Spleen (tissue), 11 donors: ENCODE measurements around the gene KLK14. TPM values are rescaled to one million over a fixed set of nuclear protein-coding genes. Genes with fewer than 3 reads are reported as not detected.

Experiments
- DNase-seq: peaks from one replicate; pipeline ENCODE4 v3.0.0-alpha.2; 2020
- H3K27ac ChIP-seq, 8 donors: fragments of 200-600 bp; sonication (generic) in 7 of 8; 1 replicate in 4 of 8; 2 replicates in 4 of 8; pipeline versions ENCODE4 v1.5.0 to v1.8.0; 2016 to 2021; ENCODE audit warnings: inconsistent platforms in 4 of 8, mild to moderate bottlenecking in 4 of 8, moderate library complexity in 1 of 8
- H3K27me3 ChIP-seq, 7 donors: fragments of 200-600 bp; sonication (generic) in 6 of 7; replicated peaks in 1 of 7; 1 replicate in 4 of 7; 2 replicates in 3 of 7; pipeline versions ENCODE4 v1.5.0 to v1.8.0; 2016 to 2021; ENCODE audit warnings: inconsistent platforms in 3 of 7, mild to moderate bottlenecking in 1 of 7
- H3K36me3 ChIP-seq, 6 donors: fragments of 200-600 bp; sonication (generic) in 5 of 6; 1 replicate in 4 of 6; 2 replicates in 2 of 6; pipeline versions ENCODE4 v1.5.0 to v1.8.0; 2016 to 2021; ENCODE audit warnings: inconsistent platforms in 2 of 6
- H3K4me1 ChIP-seq, 6 donors: fragments of 200-600 bp; sonication (generic) in 5 of 6; 1 replicate in 3 of 6; 2 replicates in 3 of 6; pipeline versions ENCODE4 v1.5.0 to v1.8.0; 2016 to 2021; ENCODE audit warnings: inconsistent platforms in 3 of 6
- H3K4me3 ChIP-seq, 8 donors: fragments of 200-600 bp; sonication (generic) in 7 of 8; 1 replicate in 4 of 8; 2 replicates in 4 of 8; pipeline versions ENCODE4 v1.5.0 to v1.8.0; 2016 to 2021; ENCODE audit warnings: inconsistent platforms in 4 of 8, mild to moderate bottlenecking in 4 of 8, moderate library complexity in 2 of 8
- H3K9me3 ChIP-seq, 8 donors: fragments of 200-600 bp; sonication (generic) in 7 of 8; 1 replicate in 4 of 8; 2 replicates in 4 of 8; pipeline versions ENCODE4 v1.5.0 to v1.8.0; 2016 to 2021; ENCODE audit warnings: inconsistent platforms in 4 of 8
- CTCF ChIP-seq, 11 experiments: fragments of 200-600 bp in 7 of 11; fragments of 450-650 bp in 4 of 11; sonication (generic) in 4 of 11; IDR thresholded peaks in 8 of 11; conservative IDR thresholded peaks in 3 of 11; 1 replicate in 7 of 11; 2 replicates in 4 of 11; pipeline versions ENCODE4 v1.4.0 to v1.8.0; 2016 to 2021; ENCODE audit warnings: antibody characterized with exemption in 11 of 11, inconsistent platforms in 4 of 11, mild to moderate bottlenecking in 1 of 11
- POLR2A ChIP-seq, 3 donors: fragments of 450-650 bp; IDR thresholded peaks; one replicate each; pipeline ENCODE4 v1.5.1; 2017; ENCODE audit warnings: antibody characterized with exemption in 3 of 3, mild to moderate bottlenecking in 1 of 3
- POLR2AphosphoS5 ChIP-seq, 3 donors: sonication (generic); formaldehyde crosslinking; IDR thresholded peaks; one replicate each; pipeline ENCODE4 v1.5.1; 2017; ENCODE audit warnings: antibody characterized with exemption in 3 of 3
- WGBS, 5 donors: extraction: QIAGEN DNeasy Blood & Tissue Kit in 3 of 5; methylation state at CpG; one replicate each; pipeline versions ENCODE4 v1.1.5 to v1.1.7; 2013 to 2018; 5-methylcytosine and 5-hydroxymethylcytosine counted together
- intact Hi-C: fragments of 100-400 bp; cut with DNase I; formaldehyde crosslinking; loops from one replicate; pipeline ENCODE4 v1.15.0; 2023; ENCODE audit warnings: low total_unique reads
- polyA plus RNA-seq, 3 donors: library from polyadenylated mRNA; stranded (reverse); fragments of 200-250 nt; gene quantifications; one replicate each; pipeline ENCODE4 v1.2.1, GENCODE V29; 2013
- total RNA-seq, 7 donors: library from RNA; depleted of rRNA in 3 of 7; stranded (reverse); fragments of >200 nt in 3 of 7; fragmentation: NEBNext Ultra II Directional in 4 of 7; extraction: Animal tissue kit (Norgen Biotek cat#: 25700) in 4 of 7; gene quantifications; one replicate each; pipeline versions ENCODE4 v1.1.0 to v1.2.1, GENCODE V29; 2016 to 2021
- donor health status: healthy with polysubstance abuse.
- donor health status: DM: no; HTN: no; CAD: no; lungs with moderate emphysema.
- donor health status: DM: no; HTN: no; CAD: no.
- donor health status: Bipolar disorder and iron deficiency.
- donor health status: healthy.
- donor health status: DM: no; HTN: no; CAD: no.
- donor health status: DM: yes; HTN: yes; CAD: no.

KLK14 gene
- total and polyA plus RNA-seq, 10 donors: 0.12 to 0.63 (median 0.33) TPM; not detected in 5

GRCh38 chr19:51086153-51086850 is 3.6 kb upstream of the KLK14 start:
- no peaks in the 10 kb centered on the region for H3K9me3 ChIP-seq
- H3K4me3 ChIP-seq: no peak overlapping the region
- H3K36me3 ChIP-seq: no peaks in the 10 kb centered on the region
- peaks cover 0 to 18% (median 0%) of the 10 kb centered on the region in 7 donors for H3K27me3 ChIP-seq
- DNase-seq: no peak
- no peak for TF ChIP-seq POLR2AphosphoS5 (IDR thresholded peaks at IDR 0.05)
- TF ChIP-seq POLR2A (IDR thresholded peaks at IDR 0.05): no peak
- no peak for TF ChIP-seq CTCF (IDR thresholded peaks at IDR 0.05 in 8 of 11, conservative IDR thresholded peaks at IDR 0.05 in 3 of 11)
- H3K27ac ChIP-seq: no peak overlapping the region
- intact Hi-C loops: no loop called here
- WGBS, 5 donors: 85 to 88% (median 87%) methylated on average over 18 of the region's 18 CpGs
- no peaks in the 10 kb centered on the region for H3K4me1 ChIP-seq

- no peak overlapping the region for H3K4me3 ChIP-seq
- 79 to 87% (median 83%) methylated on average over 7 of the region's 7 CpGs for WGBS, 5 donors
- intact Hi-C loops: no loop called here
- no peaks in the 10 kb centered on the region for H3K36me3 ChIP-seq
- no peak for DNase-seq
- TF ChIP-seq POLR2A (IDR thresholded peaks at IDR 0.05): no peak
- no peak for TF ChIP-seq POLR2AphosphoS5 (IDR thresholded peaks at IDR 0.05)
- TF ChIP-seq CTCF (IDR thresholded peaks at IDR 0.05 in 8 of 11, conservative IDR thresholded peaks at IDR 0.05 in 3 of 11): no peak
- H3K9me3 ChIP-seq: no peaks in the 10 kb centered on the region
- no peak overlapping the region for H3K27ac ChIP-seq
- H3K27me3 ChIP-seq: peaks cover 0 to 18% (median 0%) of the 10 kb centered on the region in 7 donors
- H3K4me1 ChIP-seq: no peaks in the 10 kb centered on the region
These were observed 1.8 kb upstream of the KLK14 start for GRCh38 chr19:51084505-51084904.

GRCh38 chr19:51083783-51084182 is 1.1 kb upstream of the KLK14 start:
- Histone ChIP-seq H3K36me3 (no peaks in the 10 kb centered on the region), H3K27me3 (peaks cover 0 to 18% (median 0%) of the 10 kb centered on the region in 7 donors), H3K9me3 (no peaks in the 10 kb centered on the region), H3K4me1 (no peaks in the 10 kb centered on the region), H3K27ac (no peak overlapping the region), H3K4me3 (no peak overlapping the region)
- intact Hi-C loops: no loop called here
- no peak for DNase-seq
- WGBS, 5 donors: 79 to 80% (median 79%) methylated on average over 14 of the region's 14 CpGs
- no peak for TF ChIP-seq POLR2AphosphoS5 (IDR thresholded peaks at IDR 0.05)
- no peak for TF ChIP-seq POLR2A (IDR thresholded peaks at IDR 0.05)
- TF ChIP-seq CTCF (IDR thresholded peaks at IDR 0.05 in 8 of 11, conservative IDR thresholded peaks at IDR 0.05 in 3 of 11): no peak

- Histone ChIP-seq H3K9me3 (no peaks in the 10 kb centered on the region), H3K36me3 (no peaks in the 10 kb centered on the region), H3K27ac (no peak overlapping the region), H3K27me3 (peaks cover 0 to 18% (median 0%) of the 10 kb centered on the region in 7 donors), H3K4me3 (no peak overlapping the region), H3K4me1 (no peaks in the 10 kb centered on the region)
- DNase-seq: no peak
- WGBS, 5 donors: 29 to 41% (median 36%) methylated on average over 4 of the region's 4 CpGs
- intact Hi-C loops: no loop called here
- no peak for TF ChIP-seq CTCF (IDR thresholded peaks at IDR 0.05 in 8 of 11, conservative IDR thresholded peaks at IDR 0.05 in 3 of 11)
- TF ChIP-seq POLR2AphosphoS5 (IDR thresholded peaks at IDR 0.05): no peak
- no peak for TF ChIP-seq POLR2A (IDR thresholded peaks at IDR 0.05)
These were observed 494 bp upstream of the KLK14 start for GRCh38 chr19:51083181-51083580.
